ENCODE results near the gene TNIK. TPM values are rescaled to one million over a fixed set of nuclear protein-coding genes. Genes with fewer than 3 reads are reported as not detected.

The TNIK gene
- 10 to 100 TPM; 15.8 to 20.1 (median 17.4) TPM for polyA plus RNA-seq (ENCODE audit: insufficient read length in 4 of 4)

DNA sequence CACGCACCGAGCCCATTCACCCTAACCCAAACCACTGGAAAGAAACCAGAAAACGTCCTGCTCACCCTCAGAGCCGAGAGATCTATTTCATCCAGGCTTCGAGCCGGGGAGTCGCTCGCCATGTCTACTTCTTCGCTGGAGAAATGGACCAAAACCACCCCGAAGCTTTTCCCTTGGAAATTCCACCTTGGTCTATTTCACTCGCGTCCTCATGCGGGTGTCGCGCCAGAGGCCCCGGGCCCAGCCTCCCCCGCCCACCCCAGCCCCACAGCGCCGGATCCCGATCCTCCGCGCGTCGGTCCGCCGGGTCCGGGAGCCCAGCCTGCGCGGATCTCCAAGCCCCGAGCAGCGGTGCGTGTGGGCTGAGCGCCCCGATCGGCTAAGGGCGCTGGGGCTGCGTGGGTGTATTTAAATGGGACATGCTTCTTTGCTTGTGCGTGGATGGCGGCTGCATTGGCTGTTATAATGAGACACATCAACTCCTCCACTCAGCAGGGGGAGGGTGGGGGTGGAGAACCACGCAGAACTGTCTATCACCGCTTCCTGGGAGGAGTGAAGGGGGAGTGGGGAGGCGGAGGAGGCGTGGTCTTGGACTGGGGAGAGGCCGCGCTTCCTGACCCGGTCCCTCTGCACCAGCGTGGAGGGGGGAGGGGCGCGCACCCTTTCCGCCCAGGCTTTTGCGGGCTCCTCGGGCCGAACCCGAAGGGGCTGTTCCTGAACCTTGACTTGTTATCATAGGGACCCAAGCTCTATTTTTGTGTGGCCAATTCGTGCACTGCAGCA is at the start of gene TNIK:
Gene TNIK (minus strand): TSS at position 464 of the 783 bp plus-strand sequence. CDS start 342 bp downstream, at position 122.
- peak in 3 of 4 donors; percentile 66 to 81 (median 70) for DNase-seq (ENCODE audit: low read depth in 4 of 4, low spot score in 2 of 4)

DNA sequence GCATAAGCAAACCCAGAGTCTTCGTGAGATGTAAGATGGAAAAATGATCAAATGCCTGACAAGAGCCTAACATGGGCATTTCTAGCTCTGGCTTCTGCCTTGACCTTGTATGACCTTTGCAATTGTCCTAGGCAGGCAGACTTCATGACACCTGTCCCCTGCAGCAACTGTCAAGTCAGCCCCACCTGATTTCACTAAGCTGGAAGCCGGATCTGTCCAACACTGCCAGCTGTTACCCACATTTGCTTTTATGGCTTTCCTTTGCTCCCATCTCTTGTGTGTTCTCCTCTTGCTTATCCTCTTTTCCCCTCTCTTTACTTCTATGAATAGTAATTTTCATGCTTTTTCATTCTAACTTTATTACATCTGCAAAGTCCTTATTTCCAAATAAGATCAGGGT is 48.5 kb upstream of the TNIK start:
- DNase-seq (ENCODE audit: low read depth in 4 of 4, low spot score in 2 of 4), result no peak

DNA sequence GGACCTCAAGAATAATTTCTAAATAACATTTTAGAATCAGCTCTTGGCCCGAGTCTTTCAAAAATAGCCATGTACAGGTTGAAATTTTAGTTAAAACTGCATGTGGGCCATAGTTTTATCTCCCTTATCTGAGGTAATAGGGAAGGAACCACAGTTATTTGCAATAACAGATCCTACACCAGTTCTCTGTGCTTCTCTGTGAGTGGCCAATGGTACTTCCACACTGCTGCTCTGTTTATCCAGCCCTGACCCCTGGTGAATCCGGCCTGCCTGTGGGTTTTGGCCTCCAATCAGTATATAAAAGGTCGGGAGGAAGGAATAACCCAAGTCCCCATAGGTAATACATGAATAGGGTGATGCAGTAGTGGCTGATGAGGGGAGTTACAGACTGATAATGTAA is 48.0 kb upstream of the TNIK start:
- no peak for DNase-seq (ENCODE audit: low read depth in 4 of 4, low spot score in 2 of 4)

DNA sequence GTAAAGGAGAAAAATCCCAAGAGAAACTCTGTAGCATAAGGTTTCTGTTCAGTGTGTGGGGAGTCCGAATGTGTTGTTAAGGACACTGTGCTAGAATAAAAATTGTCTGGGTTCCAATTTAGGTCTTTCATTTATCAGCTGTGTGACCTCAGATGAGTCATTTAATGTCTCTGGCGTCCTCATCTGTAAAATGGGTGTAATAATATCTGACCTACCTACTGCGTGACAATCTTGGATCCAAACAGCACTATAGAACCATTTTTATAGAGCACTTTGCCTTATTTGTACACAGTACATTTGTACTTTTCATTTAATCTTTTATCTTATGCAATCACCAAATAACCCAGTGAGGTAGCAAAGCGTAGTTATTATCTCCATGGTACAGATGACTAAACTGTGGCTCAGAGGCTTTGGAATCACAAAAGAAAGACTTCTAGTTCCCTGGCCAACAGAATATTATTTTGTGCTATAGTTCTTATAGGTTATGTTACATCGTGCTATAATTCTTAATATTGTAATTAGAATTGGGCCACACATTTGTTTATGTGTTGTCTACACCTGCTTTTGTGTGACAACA is 46.6 kb upstream of the TNIK start:
- DNase-seq (ENCODE audit: low read depth in 4 of 4, low spot score in 2 of 4), result no peak

DNA sequence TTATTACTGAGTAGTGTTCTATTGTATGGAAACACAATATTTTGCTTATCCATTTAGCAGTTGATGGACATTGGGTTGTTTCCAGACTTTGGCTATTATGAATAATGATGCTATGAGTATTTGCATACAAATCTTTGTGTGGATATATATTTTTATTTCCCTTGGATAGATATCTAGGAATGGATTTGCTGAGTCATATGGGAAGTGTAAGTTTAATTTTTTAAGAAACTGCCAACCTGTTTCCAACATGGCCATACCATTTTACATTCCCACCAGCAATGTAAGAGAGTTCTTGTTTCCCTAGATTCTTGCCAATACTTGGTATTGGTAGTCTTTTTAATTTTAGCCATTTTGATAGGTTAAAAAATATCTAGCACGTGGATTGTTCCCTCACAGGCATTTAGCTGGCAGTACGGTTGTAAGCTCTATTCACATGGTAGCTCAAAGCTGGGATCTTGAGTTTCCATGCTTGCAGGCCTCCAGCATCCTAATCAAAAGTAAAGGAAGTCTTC is 45.7 kb upstream of the TNIK start:
- DNase-seq (ENCODE audit: low read depth in 4 of 4, low spot score in 2 of 4), result no peak

DNA sequence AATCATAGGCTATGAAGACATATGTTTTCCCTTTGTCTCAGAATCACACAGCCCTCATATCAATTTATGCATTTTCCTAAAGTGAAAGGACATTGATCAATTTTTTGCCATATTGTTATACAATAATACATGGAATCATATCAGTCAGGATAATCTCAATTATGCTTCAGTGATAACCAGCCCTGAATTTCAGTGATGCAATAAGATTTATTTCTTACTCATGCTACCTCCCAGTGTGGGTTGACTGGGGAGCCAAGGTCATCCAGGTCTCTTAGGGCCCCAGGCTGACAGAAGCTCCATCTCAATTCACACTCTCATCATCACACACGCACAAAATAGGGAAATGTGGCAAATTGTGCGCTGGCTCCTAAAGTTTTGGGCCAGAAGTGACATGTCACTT is 44.2 kb upstream of the TNIK start:
- no peak for DNase-seq (ENCODE audit: low read depth in 4 of 4, low spot score in 2 of 4)

DNA sequence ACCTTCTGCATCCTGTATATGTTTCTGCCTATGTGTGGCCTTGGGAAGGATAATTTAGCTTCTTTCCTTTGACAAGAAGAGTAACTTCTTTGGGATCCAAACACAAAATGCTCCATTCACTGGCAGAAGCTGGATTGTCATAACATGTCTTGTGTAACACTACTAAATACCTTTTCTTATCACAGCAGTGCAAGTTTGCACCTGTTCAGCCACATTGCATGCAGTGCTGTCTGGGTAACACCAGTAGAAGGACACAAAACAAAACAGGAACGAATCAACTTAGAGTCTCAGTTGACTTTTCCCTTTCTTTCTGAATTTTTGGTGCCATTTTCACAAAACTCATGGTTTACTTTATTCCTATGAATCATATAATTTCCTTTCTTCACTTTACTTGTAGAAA is 43.6 kb upstream of the TNIK start:
- DNase-seq (ENCODE audit: low read depth in 4 of 4, low spot score in 2 of 4), result no peak

DNA sequence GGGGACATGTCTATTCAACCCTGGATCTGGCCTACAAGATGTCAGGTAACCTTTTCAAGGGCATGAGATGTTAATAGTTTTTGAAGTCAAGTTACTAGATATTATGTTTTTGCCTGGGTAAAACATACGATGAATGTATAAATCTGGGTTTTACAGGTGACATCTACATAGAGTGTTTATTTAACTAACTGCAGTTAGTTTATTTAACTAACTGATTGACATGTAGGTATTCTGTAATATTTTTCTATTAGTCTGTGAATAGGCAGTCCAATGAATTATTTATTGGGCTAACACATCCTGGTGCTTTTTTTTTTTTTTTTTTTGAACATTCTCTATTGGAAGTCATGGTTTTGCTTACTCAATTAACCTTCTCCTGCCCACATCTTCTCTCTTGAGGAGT is 38.7 kb upstream of the TNIK start:
- no peak for DNase-seq (ENCODE audit: low read depth in 4 of 4, low spot score in 2 of 4)

DNA sequence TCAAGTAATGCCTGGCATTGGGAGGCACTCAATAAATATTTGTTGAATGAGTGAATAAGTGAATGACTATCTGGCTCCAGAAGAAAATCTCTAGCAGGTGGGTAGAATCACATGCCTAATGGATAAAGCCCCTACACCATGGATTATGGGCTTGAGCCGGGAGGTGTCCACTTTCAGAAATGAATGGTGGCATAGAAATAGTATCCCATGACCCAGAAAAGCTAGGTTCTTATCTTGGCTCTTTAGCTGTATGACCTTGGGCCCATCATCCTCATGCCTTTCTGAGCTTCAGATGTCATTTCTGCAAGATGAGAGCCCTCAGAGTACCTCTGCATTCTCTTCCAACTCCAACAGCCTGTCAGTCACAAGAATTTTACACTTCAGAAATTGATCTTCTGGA is 37.3 kb upstream of the TNIK start:
- DNase-seq (ENCODE audit: low read depth in 4 of 4, low spot score in 2 of 4), result no peak

DNA sequence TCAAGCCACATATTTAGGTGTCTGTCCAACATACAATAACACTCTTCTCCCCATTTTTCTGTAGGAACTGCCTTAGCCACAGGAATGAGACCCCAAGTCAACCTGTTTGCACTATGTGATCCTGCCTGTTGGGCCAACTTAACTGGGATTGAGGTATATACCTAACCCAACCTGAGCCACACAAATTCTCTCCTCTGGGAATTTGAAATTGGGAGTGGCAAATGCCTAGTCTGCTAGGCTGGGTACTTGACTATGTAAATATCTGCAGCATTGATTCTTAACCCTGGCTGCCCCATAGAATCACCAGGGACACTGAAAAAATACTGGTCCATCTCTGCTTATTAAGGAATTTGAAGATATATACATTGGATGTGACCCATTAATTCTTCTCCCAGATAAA is 35.2 kb upstream of the TNIK start:
- DNase-seq (ENCODE audit: low read depth in 4 of 4, low spot score in 2 of 4), result no peak

DNA sequence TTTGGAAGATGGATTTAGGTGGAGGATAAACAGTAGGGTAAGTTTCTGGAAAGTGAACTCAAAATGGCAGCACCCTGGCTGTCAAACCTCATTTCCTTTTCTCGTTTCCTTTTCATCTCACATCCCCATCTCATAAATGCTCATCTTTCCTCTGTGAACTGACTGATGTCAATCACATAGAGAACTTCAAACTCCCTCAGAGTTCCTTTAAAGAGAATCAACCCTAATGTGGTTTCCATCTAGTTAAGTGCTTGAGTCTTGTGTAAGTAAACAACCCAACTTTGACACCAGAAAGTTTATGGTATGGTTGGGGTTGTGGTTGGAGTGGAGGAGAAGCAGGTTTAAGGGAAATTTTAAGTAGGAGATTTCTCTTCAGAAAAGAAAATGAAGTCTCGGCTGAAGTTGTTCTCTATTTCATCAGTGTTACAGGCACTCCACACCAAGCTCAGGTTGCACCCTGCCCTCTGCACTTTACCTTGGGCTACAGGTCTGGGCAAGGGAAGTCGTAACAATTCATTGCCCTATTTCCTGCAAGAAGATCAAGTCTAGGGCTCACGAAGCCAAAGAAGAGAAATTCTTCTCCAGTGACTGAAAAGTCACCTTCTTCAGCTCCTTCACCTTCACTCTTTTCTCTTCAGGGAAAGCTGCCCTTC is 34.4 kb upstream of the TNIK start:
- DNase-seq (ENCODE audit: low read depth in 4 of 4, low spot score in 2 of 4), result no peak

DNA sequence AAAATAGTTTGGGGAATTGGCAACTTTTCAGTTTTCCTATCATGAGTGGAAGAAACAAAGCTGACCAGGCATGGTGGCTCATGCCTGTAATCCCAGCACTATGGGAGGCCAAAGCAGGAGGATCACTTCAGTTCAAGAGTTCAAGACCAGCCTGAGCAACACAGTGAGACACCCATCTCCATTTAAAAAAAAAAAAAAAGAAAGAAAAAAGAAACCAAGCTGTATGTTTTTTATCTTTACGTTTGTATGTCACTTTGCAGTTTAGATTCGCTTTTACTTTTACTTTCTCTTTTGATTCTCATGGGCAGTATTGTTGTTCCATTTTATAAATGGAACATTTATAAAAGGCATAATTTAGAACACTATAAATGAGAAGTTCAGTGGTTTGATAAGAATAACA is 31.2 kb upstream of the TNIK start:
- no peak for DNase-seq (ENCODE audit: low read depth in 4 of 4, low spot score in 2 of 4)

DNA sequence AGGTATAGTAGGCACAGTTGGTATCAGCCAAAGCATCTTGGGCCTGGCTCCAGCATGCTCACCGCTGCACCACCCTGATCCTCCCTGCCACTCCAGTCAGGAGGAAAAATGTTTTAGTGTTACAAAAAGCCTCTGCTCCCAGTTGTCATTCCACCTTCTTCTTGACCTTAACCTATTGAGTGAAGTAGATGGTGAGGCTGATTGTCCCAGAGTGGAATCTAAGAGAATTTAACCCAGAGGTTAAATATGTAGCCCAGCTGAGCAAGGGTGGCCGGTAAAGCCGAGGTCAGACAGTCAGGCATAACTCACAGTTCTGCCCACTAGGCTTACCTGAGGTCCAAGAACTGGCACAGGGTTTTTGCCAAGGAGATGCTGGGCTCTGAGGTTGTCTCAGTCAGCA is 30.7 kb upstream of the TNIK start:
- no peak for DNase-seq (ENCODE audit: low read depth in 4 of 4, low spot score in 2 of 4)

DNA sequence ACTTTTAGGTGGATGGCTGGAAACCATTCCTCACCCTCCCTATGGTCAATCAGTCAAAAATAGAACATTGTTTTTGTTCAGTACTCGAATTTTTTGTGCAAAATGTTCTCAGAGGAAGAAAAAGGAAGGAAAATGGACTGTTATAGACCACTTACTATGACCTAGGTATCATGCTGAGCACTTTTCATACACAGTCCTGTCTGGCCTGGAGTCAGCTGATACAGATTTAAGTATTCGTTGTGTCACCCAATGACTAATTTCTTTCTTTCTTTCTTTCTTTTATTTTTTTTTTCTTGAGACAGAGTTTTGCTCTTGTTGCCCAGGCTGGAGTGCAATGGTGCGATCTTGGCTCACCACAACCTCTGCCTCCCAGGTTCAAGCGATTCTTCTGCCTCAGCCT is 29.1 kb upstream of the TNIK start:
- no peak for DNase-seq (ENCODE audit: low read depth in 4 of 4, low spot score in 2 of 4)

DNA sequence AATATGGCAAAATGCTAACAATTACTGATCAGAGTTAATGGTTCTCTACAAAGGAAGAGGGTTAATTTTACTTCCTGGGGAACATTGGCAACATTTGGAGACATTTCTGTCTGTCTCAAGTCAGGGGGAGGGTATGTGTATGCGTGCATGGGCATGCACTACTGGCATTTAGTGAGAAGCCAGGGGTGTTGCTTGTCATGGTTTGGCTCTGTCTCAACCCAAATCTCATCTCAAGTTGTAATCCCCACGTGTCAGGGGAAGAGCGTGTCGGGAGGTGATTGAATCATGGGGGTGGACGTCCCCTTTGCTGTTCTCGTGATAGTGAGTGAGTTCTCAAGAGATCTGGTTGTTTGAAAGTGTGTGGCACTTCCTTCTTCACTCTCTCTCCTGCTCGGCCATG is 28.3 kb upstream of the TNIK start:
- no peak for DNase-seq (ENCODE audit: low read depth in 4 of 4, low spot score in 2 of 4)

DNA sequence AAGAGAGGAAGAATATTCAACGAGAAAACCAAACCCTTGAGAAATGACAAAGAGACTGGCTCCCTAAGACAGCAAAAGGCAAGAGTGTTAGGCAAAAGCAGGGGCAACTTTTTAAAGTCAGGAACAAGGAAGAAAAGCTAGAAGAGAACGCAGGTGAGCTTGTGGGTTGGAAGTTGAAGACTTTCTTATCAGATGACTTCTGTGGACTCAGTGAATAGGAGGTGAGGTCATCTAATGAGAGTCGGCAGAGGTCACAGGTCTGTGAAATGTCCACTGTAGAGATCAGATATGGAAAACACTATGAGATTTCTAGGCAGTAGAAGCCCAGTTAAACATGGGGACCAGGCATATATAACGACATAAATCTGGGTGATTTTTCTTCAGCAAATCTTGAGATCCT is 27.2 kb upstream of the TNIK start:
- DNase-seq (ENCODE audit: low read depth in 4 of 4, low spot score in 2 of 4), result no peak

DNA sequence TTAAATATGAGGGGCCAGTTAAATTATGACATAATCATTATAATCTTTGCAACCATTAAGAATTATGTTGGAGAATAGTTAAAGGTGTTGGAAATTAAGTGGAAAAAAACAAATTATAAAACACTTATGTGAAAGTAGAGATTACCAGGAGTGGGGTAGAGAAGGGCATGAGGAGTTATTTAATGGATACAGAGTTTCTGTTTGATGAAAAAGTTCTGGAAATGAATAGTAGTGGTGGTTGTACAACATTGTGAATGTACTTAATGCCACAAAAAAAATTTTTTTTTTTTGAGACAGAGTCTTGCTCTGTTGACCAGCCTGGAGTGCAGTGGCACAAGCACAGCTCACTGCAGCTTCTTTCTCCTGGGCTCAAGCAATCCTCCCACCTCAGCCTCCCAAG is 25.1 kb upstream of the TNIK start:
- no peak for DNase-seq (ENCODE audit: low read depth in 4 of 4, low spot score in 2 of 4)

DNA sequence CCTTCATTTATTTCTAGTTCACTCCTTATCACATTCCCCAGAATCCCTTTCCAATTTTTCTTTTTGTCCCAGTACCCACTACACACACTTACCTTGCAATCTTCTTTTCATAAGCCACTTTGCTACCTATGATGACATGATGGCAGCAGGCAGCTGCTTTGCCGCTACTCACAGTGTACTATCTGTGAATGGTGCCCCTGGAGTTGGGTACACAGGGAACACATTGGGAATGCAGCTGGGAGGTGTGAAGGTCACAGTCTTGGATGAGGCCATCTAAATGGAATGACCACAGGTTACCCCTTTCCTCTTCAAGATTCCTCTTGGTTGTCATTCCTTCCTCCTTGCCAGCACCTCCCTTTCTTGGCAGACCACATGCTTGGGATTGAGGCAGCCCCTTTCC is 20.8 kb upstream of the TNIK start:
- no peak for DNase-seq (ENCODE audit: low read depth in 4 of 4, low spot score in 2 of 4)

DNA sequence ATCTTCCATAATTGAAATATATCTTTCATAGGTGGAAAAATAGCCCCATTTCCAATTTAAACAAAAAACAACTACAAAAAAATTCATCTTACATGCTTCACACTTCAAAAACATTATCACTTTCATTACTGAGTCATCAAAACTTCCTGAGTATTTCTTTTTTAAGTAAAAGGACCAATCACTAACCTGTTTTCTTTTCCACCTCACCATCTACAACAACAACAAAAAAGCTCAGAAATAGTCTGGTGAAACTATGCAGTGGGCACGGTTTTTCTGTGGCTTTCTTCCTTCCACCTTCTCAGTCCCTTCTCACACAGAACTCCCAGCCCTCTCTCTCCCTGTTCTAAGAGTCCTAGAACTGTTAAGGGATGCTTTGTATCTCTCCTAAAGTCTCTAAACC is 20.3 kb upstream of the TNIK start:
- no peak for DNase-seq (ENCODE audit: low read depth in 4 of 4, low spot score in 2 of 4)

DNA sequence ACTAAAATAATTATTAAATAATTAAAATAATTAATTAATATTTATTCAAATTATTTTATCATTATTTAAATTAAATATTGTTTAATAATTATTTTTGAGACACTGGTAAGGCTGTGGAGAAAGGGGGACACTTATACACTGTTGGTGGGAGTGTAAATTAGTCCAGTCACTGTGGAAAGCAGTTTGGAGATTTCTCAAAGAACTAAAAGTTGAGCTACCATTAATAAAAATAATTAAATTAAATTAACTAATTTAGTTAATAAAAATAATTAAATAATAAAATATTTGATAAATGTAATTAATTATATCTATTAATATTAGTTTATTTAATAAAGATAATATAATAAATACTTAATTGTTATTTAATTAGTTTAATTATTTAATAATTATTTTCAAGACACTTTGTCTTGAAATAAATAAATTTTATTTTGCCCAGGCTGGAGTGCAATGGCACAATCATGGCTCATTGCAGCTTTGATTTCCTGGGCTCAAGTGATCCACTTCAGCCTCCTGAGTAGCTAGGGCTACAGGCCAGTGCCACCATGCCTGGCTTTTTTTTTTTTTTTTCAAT is 16.4 kb upstream of the TNIK start:
- no peak for DNase-seq (ENCODE audit: low read depth in 4 of 4, low spot score in 2 of 4)

DNA sequence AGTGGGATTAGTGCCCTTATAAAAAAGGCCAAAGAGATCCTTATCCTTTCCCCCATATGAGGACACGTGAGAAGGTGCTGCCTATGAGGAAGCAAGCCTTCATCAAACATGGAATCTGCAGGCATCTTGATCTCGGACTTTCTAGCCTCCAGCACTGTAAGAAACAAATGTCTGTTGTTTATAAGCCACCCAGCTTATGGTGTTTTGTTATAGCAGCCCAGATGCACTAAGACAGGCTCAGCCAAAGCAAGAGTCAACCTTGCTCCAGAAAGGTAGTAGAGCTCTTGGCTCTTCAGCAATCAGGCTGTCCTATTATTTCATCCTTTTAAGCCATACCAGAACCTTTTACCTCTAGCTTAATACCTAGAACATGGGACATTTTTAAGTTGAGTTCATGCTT is 12.3 kb upstream of the TNIK start:
- DNase-seq (ENCODE audit: low read depth in 4 of 4, low spot score in 2 of 4), result no peak
